H1 (cell line): ENCODE data around the gene RAB39A. TPM values are rescaled to one million over a fixed set of nuclear protein-coding genes. Genes with fewer than 3 reads are reported as not detected.

Experiments used
- CTCF ChIA-PET: fragments of 300-600 bp; sonication (Branson Sonifier 250); formaldehyde crosslinking; loops from one replicate; lab custom pipeline; 2021; ENCODE audit not compliant: partially characterized antibody; lab: Charles Lee
- POLR2A ChIA-PET: fragments of 300-600 bp; sonication (Branson Sonifier 250); formaldehyde crosslinking; loops from one replicate; lab custom pipeline; 2021; ENCODE audit warnings: inconsistent platforms; ENCODE audit not compliant: partially characterized antibody; lab: Charles Lee
- DNase-seq, 2 experiments: peaks; one replicate each; pipeline versions ENCODE4 v3.0.0 to v3.0.0-alpha.2; 2010 to 2022; ENCODE audit warnings: low spot score in 2 of 2, low read depth in 1 of 2, mixed read lengths in 1 of 2
- FAIRE-seq: peaks from 2 replicates; lab custom pipeline; 2011; peaks lifted over from hg19 to GRCh38; lab: Jason Lieb, UNC
- H2AFZ ChIP-seq: 2 replicates; pipeline ENCODE4 v1.8.1; 2012; ENCODE audit warnings: low read length, inconsistent platforms
- H2AK5ac ChIP-seq: 2 replicates; pipeline ENCODE4 v1.6.1; 2013; ENCODE audit warnings: low read depth, low read length
- H2BK120ac ChIP-seq: replicated peaks from 2 replicates; pipeline ENCODE3; 2013; ENCODE audit warnings: low read depth, low read length, inconsistent platforms
- H2BK12ac ChIP-seq: 2 replicates; pipeline ENCODE4 v1.6.1; 2013; ENCODE audit warnings: low read depth, low read length
- H2BK15ac ChIP-seq: 2 replicates; pipeline ENCODE4 v1.6.1; 2013; ENCODE audit warnings: low read length
- H2BK20ac ChIP-seq: 2 replicates; pipeline ENCODE4 v1.6.1; 2013; ENCODE audit warnings: low read length
- H2BK5ac ChIP-seq: 2 replicates; pipeline ENCODE4 v1.6.1; 2013; ENCODE audit warnings: low read depth, low read length
- H3K14ac ChIP-seq: 2 replicates; pipeline ENCODE4 v1.6.1; 2013; ENCODE audit warnings: inconsistent platforms; ENCODE audit not compliant: insufficient read length
- H3K18ac ChIP-seq: 2 replicates; pipeline ENCODE4 v1.6.1; 2013; ENCODE audit warnings: low read length; ENCODE audit errors: extremely low read depth
- H3K23ac ChIP-seq: 2 replicates; pipeline ENCODE4 v1.6.1; 2013; ENCODE audit warnings: inconsistent platforms; ENCODE audit not compliant: insufficient read length
- H3K23me2 ChIP-seq: 2 replicates; pipeline ENCODE4 v1.6.1; 2013; ENCODE audit warnings: low read depth, low read length
- H3K27ac ChIP-seq: 2 replicates; pipeline ENCODE4 v1.6.1; 2011; ENCODE audit warnings: low read depth, low read length, inconsistent platforms
- H3K27me3 ChIP-seq, 4 experiments: replicated peaks in 1 of 4; 1 replicate in 1 of 4; 2 replicates in 3 of 4; pipeline versions ENCODE4 v1.6.1 to v1.8.1; 2011 to 2013; ENCODE audit warnings: low read length in 3 of 4, mild to moderate bottlenecking in 3 of 4, inconsistent platforms in 2 of 4, mixed read lengths in 2 of 4, moderate library complexity in 1 of 4; ENCODE audit not compliant: control insufficient read depth in 3 of 4, insufficient read depth in 3 of 4; ENCODE audit errors: extremely low read depth in 1 of 4
- H3K36me3 ChIP-seq, 4 experiments: 2 replicates each; pipeline versions ENCODE4 v1.6.1 to v1.8.1; 2011 to 2013; ENCODE audit warnings: mild to moderate bottlenecking in 4 of 4, low read length in 3 of 4, moderate library complexity in 2 of 4, control low read depth in 1 of 4, inconsistent platforms in 1 of 4; ENCODE audit not compliant: insufficient read depth in 4 of 4, control insufficient read depth in 2 of 4
- H3K4ac ChIP-seq: replicated peaks from 2 replicates; pipeline ENCODE3; 2013; ENCODE audit warnings: low read length, low read depth, mixed read lengths, inconsistent platforms; ENCODE audit not compliant: insufficient read length
- H3K4me1 ChIP-seq, 4 experiments: replicated peaks in 1 of 4; 1 replicate in 1 of 4; 2 replicates in 3 of 4; pipeline versions ENCODE4 v1.6.1 to v1.8.1; 2011 to 2013; ENCODE audit warnings: low read length in 3 of 4, inconsistent platforms in 2 of 4, mixed read lengths in 1 of 4; ENCODE audit not compliant: insufficient read depth in 4 of 4, control insufficient read depth in 3 of 4
- H3K4me2 ChIP-seq, 2 experiments: 2 replicates each; pipeline versions ENCODE4 v1.6.1 to v1.8.1; 2011 to 2013; ENCODE audit warnings: low read depth in 2 of 2, low read length in 2 of 2, control low read depth in 1 of 2, inconsistent platforms in 1 of 2, mild to moderate bottlenecking in 1 of 2; ENCODE audit not compliant: insufficient read depth in 1 of 2
- H3K4me3 ChIP-seq, 4 experiments: fragments of 200-600, 300-600 bp in 1 of 4; sonication (generic), shearing (Covaris generic), sonication (Bioruptor Twin) in 1 of 4; 2 replicates each; pipeline versions ENCODE4 v1.5.1 to v1.8.1; 2011 to 2016; ENCODE audit warnings: low read length in 4 of 4, low read depth in 3 of 4, control low read depth in 2 of 4, inconsistent platforms in 2 of 4, mild to moderate bottlenecking in 2 of 4, mixed read lengths in 1 of 4, moderate library complexity in 1 of 4; ENCODE audit not compliant: insufficient read depth in 2 of 4; ENCODE audit errors: extremely low read depth in 1 of 4
- H3K56ac ChIP-seq: replicated peaks from 2 replicates; pipeline ENCODE3; 2013; ENCODE audit warnings: low read depth, mild to moderate bottlenecking, mixed read lengths, low read length, inconsistent platforms; ENCODE audit not compliant: insufficient read length
- H3K79me1 ChIP-seq: 2 replicates; pipeline ENCODE4 v1.6.1; 2013; ENCODE audit warnings: low read depth, low read length, control low read depth
- H3K79me2 ChIP-seq, 2 experiments: 2 replicates each; pipeline versions ENCODE4 v1.6.1 to v1.8.1; 2012 to 2013; ENCODE audit warnings: low read length in 2 of 2, mild to moderate bottlenecking in 2 of 2, inconsistent platforms in 1 of 2; ENCODE audit not compliant: insufficient read depth in 2 of 2, control insufficient read depth in 1 of 2
- H3K9ac ChIP-seq, 4 experiments: replicated peaks in 1 of 4; 1 replicate in 1 of 4; 2 replicates in 3 of 4; pipeline versions ENCODE4 v1.6.1 to v1.8.1; 2011 to 2013; ENCODE audit warnings: low read depth in 3 of 4, low read length in 3 of 4, control low read depth in 2 of 4, mild to moderate bottlenecking in 2 of 4, moderate library complexity in 2 of 4, inconsistent platforms in 1 of 4; ENCODE audit errors: extremely low read depth in 1 of 4
- H3K9me3 ChIP-seq, 2 experiments: 2 replicates each; pipeline versions ENCODE4 v1.6.1 to v1.8.1; 2012 to 2013; ENCODE audit warnings: mild to moderate bottlenecking in 2 of 2, moderate library complexity in 2 of 2, control low read depth in 1 of 2, inconsistent platforms in 1 of 2, low read depth in 1 of 2, low read length in 1 of 2, mixed read lengths in 1 of 2; ENCODE audit not compliant: insufficient read depth in 2 of 2
- H4K20me1 ChIP-seq, 2 experiments: replicated peaks in 1 of 2; 2 replicates each; pipeline versions ENCODE3 to v1.8.1; 2011 to 2013; ENCODE audit warnings: inconsistent platforms in 2 of 2, low read length in 2 of 2, mild to moderate bottlenecking in 1 of 2; ENCODE audit not compliant: insufficient read depth in 2 of 2, control insufficient read depth in 1 of 2
- H4K5ac ChIP-seq: 2 replicates; pipeline ENCODE4 v1.6.1; 2013; ENCODE audit warnings: low read length, low read depth, mixed read lengths, inconsistent platforms; ENCODE audit not compliant: insufficient read length
- H4K8ac ChIP-seq: 2 replicates; pipeline ENCODE4 v1.8.0; 2013; ENCODE audit warnings: mild to moderate bottlenecking, moderate library complexity, low read length, inconsistent platforms; ENCODE audit not compliant: insufficient read depth; ENCODE audit errors: extremely low read depth
- H4K91ac ChIP-seq: replicated peaks from 2 replicates; pipeline ENCODE3; 2013; ENCODE audit warnings: low read length, mixed read lengths, inconsistent platforms; ENCODE audit not compliant: insufficient read length
- EZH2 ChIP-seq: fragments of 200-600 bp; sonication (generic); IDR thresholded peaks from 2 replicates; pipeline ENCODE4 v1.7.1; 2012; ENCODE audit warnings: low read depth, mild to moderate bottlenecking, moderate library complexity, low read length, inconsistent platforms; ENCODE audit not compliant: severe bottlenecking
- POLR2AphosphoS5 ChIP-seq: IDR thresholded peaks from 2 replicates; pipeline ENCODE4 v1.6.1; 2011; ENCODE audit warnings: low read depth, low read length
- TAF7 ChIP-seq: optimal IDR thresholded peaks from 2 replicates; pipeline ENCODE3; 2011; ENCODE audit warnings: low read depth, mild to moderate bottlenecking, inconsistent platforms, low read length, moderate library complexity, borderline replicate concordance
- WGBS, 2 experiments: shearing (Covaris generic) in 1 of 2; methylation state at CpG; one replicate each; pipeline versions ENCODE4 v1.1.6 to v1.1.7; 2013 to 2015; ENCODE audit warnings: low lambda C conversion rate in 2 of 2, mixed read lengths in 2 of 2, inconsistent platforms in 1 of 2, low coverage in 1 of 2, missing lambda C conversion rate in 1 of 2; ENCODE audit not compliant: insufficient replicate concordance in 2 of 2, insufficient coverage in 1 of 2, insufficient read length in 1 of 2; ENCODE audit errors: extremely low coverage in 1 of 2, missing lambda C conversion rate in 1 of 2; 5-methylcytosine and 5-hydroxymethylcytosine counted together
- polyA plus RNA-seq, 7 experiments: library from polyadenylated mRNA; depleted of rRNA in 3 of 7; stranded (reverse) in 5 of 7; unstranded in 2 of 7; fragments of >200 nt in 5 of 7; fragments of 200-250 nt in 2 of 7; gene quantifications; 1 replicate in 5 of 7; 2 replicates in 1 of 7; 4 replicates in 1 of 7; pipeline versions ENCODE4 v1.2.1 to v1.2.3, GENCODE V29; 2011 to 2013; ENCODE audit warnings: missing spikeins in 2 of 7, mixed read lengths in 2 of 7
- total RNA-seq: library from RNA; stranded (reverse); fragmentation: NEBNext Ultra II Directional; extraction: Animal tissue kit (Norgen Biotek cat#: 25700); gene quantifications from 2 replicates; pipeline ENCODE4 v1.2.1, GENCODE V29; 2021
- TF ChIP-seq, protein P1 (sequence below): IDR thresholded peaks from 2 replicates; pipeline ENCODE4 v1.6.1; 2012; ENCODE audit warnings: inconsistent platforms

Gene RAB39A
- total and polyA plus RNA-seq, 2 of the 8 experiments (the other 6 are each of a cell fraction or from before 2014, with no cell fraction given): 7.1 to 19.1 TPM

DNA sequence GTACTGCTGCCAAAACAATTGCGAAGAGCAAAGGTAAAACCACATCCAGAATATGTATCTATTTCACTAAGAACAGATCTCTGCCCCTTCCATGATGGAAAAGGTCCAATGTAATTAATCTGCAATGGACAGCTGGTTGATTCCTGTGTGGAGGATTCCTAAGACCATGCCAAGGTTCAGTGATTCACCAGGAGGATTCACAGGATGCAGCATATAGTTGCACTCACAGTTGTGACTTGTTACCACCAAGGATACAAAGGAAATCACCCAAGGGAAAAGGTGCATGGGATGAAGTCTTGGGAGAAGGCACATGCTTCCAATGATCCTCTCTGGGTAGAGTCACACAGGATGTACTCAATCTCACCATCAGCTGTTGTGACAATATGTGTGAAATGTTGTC is 45.4 kb downstream of the RAB39A start:
- CTCF ChIA-PET: interaction anchor here (1.0 kb wide), 1 partner anchor 346 kb away, joined by 4 read pairs; no protein-coding TSS in a partner anchor
- no peak overlapping the region for H3K4me3 ChIP-seq

More for the DNA sequence above, 45.4 kb downstream of the RAB39A start:
- WGBS, 2 experiments: 73% methylated on average over 1 of the region's 1 CpG; no CpG with 5 or more reads in 1 of the 2 experiments
- Histone ChIP-seq H3K18ac (no peak overlapping the region), H2BK5ac (no peak overlapping the region), H3K9ac (no peak overlapping the region), H3K79me1 (no peaks in the 10 kb centered on the region), H3K36me3 (no peaks in the 10 kb centered on the region), H3K27me3 (no peaks in the 10 kb centered on the region), H2BK15ac (no peak overlapping the region), H2AK5ac (no peak overlapping the region), H2AFZ (no peak overlapping the region), H2BK20ac (no peak overlapping the region), H3K14ac (no peak overlapping the region), H4K91ac (no peak overlapping the region), H3K27ac (no peak overlapping the region), H4K5ac (no peak overlapping the region), H3K56ac (no peak overlapping the region), H3K4me1 (peaks cover 0 to 4% (median 0%) of the 10 kb centered on the region in 4 experiments; a peak in 1 of 7 replicates), H4K8ac (no peak overlapping the region), H3K79me2 (no peaks in the 10 kb centered on the region), H3K4me2 (no peak overlapping the region), H2BK12ac (no peak overlapping the region), H3K23ac (no peak overlapping the region), H3K9me3 (no peaks in the 10 kb centered on the region), H3K23me2 (no peaks in the 10 kb centered on the region), H2BK120ac (no peak overlapping the region), H3K4ac (no peak overlapping the region), H4K20me1 (no peaks in the 10 kb centered on the region)
- no peak for DNase-seq
- POLR2A ChIA-PET: interaction anchor here (1.5 kb wide), 1 partner anchor 35 kb away, joined by 3 read pairs; the partner anchor contains the start of gene CUL5
- TF ChIP-seq, protein P1, sequence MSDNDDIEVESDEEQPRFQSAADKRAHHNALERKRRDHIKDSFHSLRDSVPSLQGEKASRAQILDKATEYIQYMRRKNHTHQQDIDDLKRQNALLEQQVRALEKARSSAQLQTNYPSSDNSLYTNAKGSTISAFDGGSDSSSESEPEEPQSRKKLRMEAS: no peak
- TF ChIP-seq POLR2AphosphoS5: no peak
- no peak for TF ChIP-seq EZH2
- TF ChIP-seq TAF7: no peak
- FAIRE-seq: no peak
